HepG2 (cell line): ENCODE data around the gene PSMD2. TPM values are rescaled to one million over a fixed set of nuclear protein-coding genes. Genes with fewer than 3 reads are reported as not detected.
A peak's percentile ranks its signal among the peaks of the same experiment; 100 is the strongest.

Experiments
- AFF4 ChIP-seq: sonication (generic); formaldehyde crosslinking; IDR thresholded peaks from 2 replicates; pipeline ENCODE4 v1.4.0; 2020; ENCODE audit warnings: missing genetic modification reagents
- ATF6 ChIP-seq: sonication (generic); formaldehyde crosslinking; conservative IDR thresholded peaks from 2 replicates; pipeline ENCODE4 v1.4.0; 2020; ENCODE audit warnings: missing genetic modification reagents
- CC2D1A ChIP-seq: sonication (generic); formaldehyde crosslinking; IDR thresholded peaks from 2 replicates; pipeline ENCODE4 v1.8.1; 2023; ENCODE audit warnings: mild to moderate bottlenecking, missing genetic modification reagents
- CHCHD3 ChIP-seq: sonication (generic); formaldehyde crosslinking; IDR thresholded peaks from 2 replicates; pipeline ENCODE4 v1.8.0; 2022; ENCODE audit warnings: mild to moderate bottlenecking, missing genetic modification reagents, moderate library complexity
- GABPA ChIP-seq, 2 experiments: IDR thresholded peaks; 2 replicates each; pipeline ENCODE4 v1.6.1; 2011 to 2016; ENCODE audit warnings: low read depth in 2 of 2, low read length in 1 of 2, missing biosample characterization in 1 of 2, missing genetic modification characterization in 1 of 2
- GLMP ChIP-seq: sonication (generic); formaldehyde crosslinking; IDR thresholded peaks from 2 replicates; pipeline ENCODE4 v1.9.0; 2021; ENCODE audit warnings: missing genetic modification reagents, mild to moderate bottlenecking, borderline replicate concordance
- KDM3A ChIP-seq: IDR thresholded peaks from 2 replicates; pipeline ENCODE4 v1.6.1; 2018; ENCODE audit warnings: low read depth, missing compliant biosample characterization
- MTA1 ChIP-seq: sonication (generic); formaldehyde crosslinking; IDR thresholded peaks from 2 replicates; pipeline ENCODE4 v1.4.0; 2020; ENCODE audit warnings: missing genetic modification reagents, mild to moderate bottlenecking, borderline replicate concordance
- RARA ChIP-seq: IDR thresholded peaks from 2 replicates; pipeline ENCODE4 v1.6.1; 2016; ENCODE audit warnings: missing genetic modification reagents, missing compliant biosample characterization
- REST ChIP-seq, 2 experiments: IDR thresholded peaks; 2 replicates each; pipeline ENCODE4 v1.6.1; 2011 to 2012; ENCODE audit warnings: low read length in 2 of 2, borderline replicate concordance in 1 of 2, low read depth in 1 of 2, mild to moderate bottlenecking in 1 of 2, moderate library complexity in 1 of 2
- WIZ ChIP-seq: sonication (generic); formaldehyde crosslinking; IDR thresholded peaks from 2 replicates; pipeline ENCODE4 v1.5.1; 2020; ENCODE audit warnings: mild to moderate bottlenecking, missing genetic modification reagents
- ZNF567 ChIP-seq: sonication (generic); formaldehyde crosslinking; IDR thresholded peaks from 2 replicates; pipeline ENCODE4 v1.8.1; 2023; ENCODE audit warnings: mild to moderate bottlenecking, missing genetic modification reagents, borderline replicate concordance
- ZNF589 ChIP-seq: sonication (generic); formaldehyde crosslinking; conservative IDR thresholded peaks from 2 replicates; pipeline ENCODE4 v1.8.0; 2022; ENCODE audit warnings: mild to moderate bottlenecking, moderate library complexity, missing genetic modification reagents
- ZNF777 ChIP-seq: sonication (generic); formaldehyde crosslinking; IDR thresholded peaks from 2 replicates; pipeline ENCODE4 v1.4.0; 2020; ENCODE audit warnings: missing genetic modification reagents
- polyA plus RNA-seq, 8 experiments: library from polyadenylated mRNA; depleted of rRNA in 3 of 8; stranded (reverse) in 7 of 8; unstranded in 1 of 8; fragments of >200 nt; fragmentation: Illumina TruSeq in 4 of 8; extraction: Trizol in 4 of 8; gene quantifications; 2 replicates each; pipeline versions ENCODE4 v1.2.1 to v1.2.3, GENCODE V29; 2011 to 2016; ENCODE audit warnings: low read depth in 4 of 8, missing spikeins in 1 of 8, mixed read lengths in 1 of 8; ENCODE audit not compliant: insufficient read depth in 1 of 8
- total RNA-seq, 5 experiments: library from RNA; depleted of rRNA; stranded (reverse); fragments of >200 nt; fragmentation: Illumina TruSeq; extraction: Trizol; gene quantifications; 2 replicates each; pipeline ENCODE4 v1.2.3, GENCODE V29; 2016; ENCODE audit warnings: low read depth in 1 of 5
- TF ChIP-seq, protein P1 (sequence below): sonication (generic); formaldehyde crosslinking; conservative IDR thresholded peaks from 2 replicates; pipeline ENCODE4 v1.8.0; 2022; ENCODE audit warnings: mild to moderate bottlenecking, moderate library complexity, missing genetic modification reagents

Gene PSMD2
- total and polyA plus RNA-seq, 2 of the 13 experiments (the other 11 are each of a cell fraction or from before 2014, with no cell fraction given) = 125 to 200 TPM

- TF ChIP-seq, protein P1, sequence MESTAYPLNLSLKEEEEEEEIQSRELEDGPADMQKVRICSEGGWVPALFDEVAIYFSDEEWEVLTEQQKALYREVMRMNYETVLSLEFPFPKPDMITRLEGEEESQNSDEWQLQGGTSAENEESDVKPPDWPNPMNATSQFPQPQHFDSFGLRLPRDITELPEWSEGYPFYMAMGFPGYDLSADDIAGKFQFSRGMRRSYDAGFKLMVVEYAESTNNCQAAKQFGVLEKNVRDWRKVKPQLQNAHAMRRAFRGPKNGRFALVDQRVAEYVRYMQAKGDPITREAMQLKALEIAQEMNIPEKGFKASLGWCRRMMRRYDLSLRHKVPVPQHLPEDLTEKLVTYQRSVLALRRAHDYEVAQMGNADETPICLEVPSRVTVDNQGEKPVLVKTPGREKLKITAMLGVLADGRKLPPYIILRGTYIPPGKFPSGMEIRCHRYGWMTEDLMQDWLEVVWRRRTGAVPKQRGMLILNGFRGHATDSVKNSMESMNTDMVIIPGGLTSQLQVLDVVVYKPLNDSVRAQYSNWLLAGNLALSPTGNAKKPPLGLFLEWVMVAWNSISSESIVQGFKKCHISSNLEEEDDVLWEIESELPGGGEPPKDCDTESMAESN (CRISPR knock-in tag) = no peak
- no peak for TF ChIP-seq CC2D1A (CRISPR knock-in tag)
- no peak for TF ChIP-seq KDM3A (CRISPR knock-in tag)
- no peak for TF ChIP-seq ATF6 (CRISPR knock-in tag)
- no peak for TF ChIP-seq ZNF589
- TF ChIP-seq ZNF567 = no peak
- no peak for TF ChIP-seq GABPA (IDR thresholded peaks at IDR 0.05; ENCODE audit: low read depth, low read length)
- peak; percentile 82 for TF ChIP-seq GABPA (CRISPR knock-in tag; IDR thresholded peaks at IDR 0.05; ENCODE audit: low read depth)
- 0 out of 2 replicates have a peak, but pooled peaks have one; percentile 31 for TF ChIP-seq ZNF777 (CRISPR knock-in tag)
- TF ChIP-seq AFF4 (CRISPR knock-in tag) = no peak
- no peak for TF ChIP-seq WIZ (CRISPR knock-in tag)
- TF ChIP-seq RARA (CRISPR knock-in tag) = 0 out of 2 replicates have a peak, but pooled peaks have one; percentile 4
- TF ChIP-seq GLMP = no peak
- no peak for TF ChIP-seq REST (IDR thresholded peaks at IDR 0.05; ENCODE audit: borderline replicate concordance in 1 of 2, low read depth in 1 of 2, low read length in 2 of 2)
- TF ChIP-seq MTA1 (CRISPR knock-in tag) = no peak
- no peak for TF ChIP-seq CHCHD3 (CRISPR knock-in tag)
These were observed 37.7 kb downstream of the PSMD2 start (continued) for GRCh38 chr3:184336547-184337398.
